IPS-NIHi7 (cell line): ENCODE data around the gene NAT16.
"Not testable (repeated sequence)": the region's sequence is repeated elsewhere in the genome, so short reads cannot be mapped to it uniquely, and the experiment has no call there.

Experiments used
- DNase-seq: peaks from one replicate; pipeline ENCODE4 v3.0.0; 2012; ENCODE audit warnings: mixed read lengths; ENCODE audit errors: extremely low spot score

The NAT16 gene

GRCh38 chr7:101156866-101157589 is 23.1 kb downstream of the NAT16 start:
- no peak for DNase-seq

DNA sequence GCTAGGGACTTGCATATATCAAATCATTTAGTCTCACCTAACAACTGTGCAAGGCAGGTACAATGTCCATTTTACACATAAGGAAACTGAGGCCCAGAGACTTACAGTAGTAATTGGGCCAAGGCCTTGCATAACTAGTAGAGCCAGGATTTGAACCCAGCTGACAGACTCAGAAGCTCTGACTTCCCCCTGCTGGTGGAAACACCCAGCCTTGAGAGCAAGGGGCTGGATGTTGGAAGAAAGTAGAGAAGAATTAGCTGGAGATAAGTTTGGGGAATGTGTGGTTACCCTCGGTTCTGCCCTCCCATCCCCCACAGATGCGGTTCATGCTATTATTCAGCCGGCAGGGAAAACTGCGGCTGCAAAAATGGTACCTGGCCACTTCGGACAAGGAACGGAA is 23.8 kb downstream of the NAT16 start:
- DNase-seq: no peak

GRCh38 chr7:101155303-101155702 is 24.8 kb downstream of the NAT16 start:
- no peak for DNase-seq

- DNase-seq: no peak
These were observed 25.4 kb downstream of the NAT16 start for GRCh38 chr7:101154693-101155102.

GRCh38 chr7:101153969-101154692 is 26.0 kb downstream of the NAT16 start, which contains the start of gene AP1S1:
AP1S1 (plus strand) TSS chr7:101154476; CDS start chr7:101154515, 39 bp downstream.
- DNase-seq: peak; percentile 96

GRCh38 chr7:101151908-101152651 is 28.0 kb downstream of the NAT16 start:
- DNase-seq: no peak

DNA sequence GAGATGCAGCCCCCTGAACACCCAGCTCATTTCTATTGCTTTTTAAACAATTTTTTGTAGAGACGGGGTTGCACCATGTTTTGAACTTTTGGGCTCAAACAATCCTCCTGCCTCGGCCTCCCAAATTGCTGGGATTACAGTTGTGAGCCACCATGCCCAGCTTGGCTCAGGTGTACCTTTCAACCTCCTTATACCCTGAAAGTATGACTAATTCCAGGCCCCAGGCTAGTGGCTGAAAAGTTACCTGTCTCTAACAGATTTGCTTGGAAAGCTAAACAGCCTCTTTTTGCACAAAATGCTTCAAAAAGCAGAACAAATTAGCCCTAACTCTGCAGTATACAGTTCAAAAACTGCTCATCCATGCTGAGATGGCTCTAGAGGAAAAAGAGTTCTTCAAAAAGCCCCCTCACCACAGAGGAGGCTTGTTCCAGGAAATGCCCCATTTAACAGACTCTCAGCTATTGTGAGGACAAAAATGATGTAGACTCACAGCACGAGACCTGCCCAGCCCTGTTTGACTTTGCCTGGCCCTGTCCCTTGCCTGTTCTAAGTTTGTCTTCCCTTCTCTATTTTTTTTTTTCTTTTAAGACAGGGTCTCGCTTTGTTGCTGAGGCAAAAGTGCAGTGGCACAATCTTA is 39.2 kb downstream of the NAT16 start:
- no peak for DNase-seq

DNA sequence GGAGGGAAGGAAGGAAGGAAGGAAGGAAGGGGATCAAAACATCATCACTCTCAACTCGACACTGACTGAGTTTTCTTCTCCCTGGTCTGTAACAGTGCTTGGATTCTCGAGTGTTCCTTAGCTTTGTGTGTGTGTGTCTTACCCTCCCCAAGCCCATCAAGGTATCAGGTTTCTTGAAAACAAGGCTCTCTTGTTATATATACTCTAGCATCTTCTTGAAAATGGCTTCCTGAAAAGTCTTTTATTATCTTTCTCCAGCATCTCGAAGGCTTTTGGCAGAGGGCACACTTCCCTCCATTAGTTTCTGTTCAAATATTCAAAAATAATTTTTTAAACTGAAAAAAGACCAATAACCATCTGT is 39.8 kb downstream of the NAT16 start:
- no peak for DNase-seq

GRCh38 chr7:101138213-101138870 is 41.8 kb downstream of the NAT16 start:
- peak; percentile 78 for DNase-seq

GRCh38 chr7:101137651-101138212 is 42.4 kb downstream of the NAT16 start:
- DNase-seq: no peak

- no peak for DNase-seq
These were observed 45.6 kb downstream of the NAT16 start for GRCh38 chr7:101134399-101134980.

- DNase-seq: no peak
These were observed 46.3 kb downstream of the NAT16 start for GRCh38 chr7:101133621-101134398.

DNA sequence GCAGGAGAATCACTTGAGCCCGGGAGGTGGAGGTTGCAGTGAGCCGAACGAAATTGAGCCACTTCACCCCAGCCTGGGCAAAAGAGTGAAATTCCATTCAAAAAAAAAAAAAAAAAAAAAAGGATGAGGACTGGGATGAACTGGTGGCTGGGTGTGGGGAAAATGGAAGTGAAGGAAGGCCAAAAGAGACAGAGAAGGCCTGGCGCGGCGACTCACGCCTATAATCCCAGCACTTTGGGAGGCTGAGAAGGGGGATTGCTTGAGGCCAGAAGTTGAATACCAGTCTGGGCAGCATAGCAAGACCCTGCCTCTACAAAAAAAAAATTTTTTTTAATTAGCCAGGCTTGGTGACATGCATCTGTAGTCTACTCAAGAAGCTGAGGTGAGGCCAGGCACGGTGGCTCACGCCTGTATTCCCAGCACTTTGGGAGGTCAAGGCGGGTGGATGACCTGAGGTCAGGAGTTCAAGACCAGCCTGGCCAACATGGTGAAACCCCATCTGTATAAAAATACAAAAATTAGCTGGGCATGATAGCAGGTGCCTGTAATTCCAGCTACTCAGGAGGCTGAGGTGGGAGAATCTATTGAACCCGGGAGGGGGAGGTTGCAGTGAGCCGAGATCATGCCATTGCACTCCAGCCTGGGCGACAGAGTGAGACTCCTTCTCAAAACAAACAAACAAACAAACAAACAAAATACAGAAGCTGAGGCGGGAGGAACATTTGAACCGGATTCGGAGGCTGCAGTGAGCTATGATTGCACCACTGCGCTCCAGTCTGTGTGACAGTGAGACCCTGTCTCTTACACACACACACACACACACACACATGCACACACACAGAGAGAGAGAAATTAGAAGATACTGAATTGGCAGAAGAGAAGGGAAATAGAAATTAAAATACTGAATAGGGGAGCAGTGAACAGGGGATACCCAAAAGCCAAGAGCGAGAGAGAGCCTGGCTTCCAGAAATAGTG is 47.2 kb downstream of the NAT16 start:
- not testable (repeated sequence) for DNase-seq

GRCh38 chr7:101129603-101130117 is 50.4 kb downstream of the NAT16 start:
- no peak for DNase-seq

DNA sequence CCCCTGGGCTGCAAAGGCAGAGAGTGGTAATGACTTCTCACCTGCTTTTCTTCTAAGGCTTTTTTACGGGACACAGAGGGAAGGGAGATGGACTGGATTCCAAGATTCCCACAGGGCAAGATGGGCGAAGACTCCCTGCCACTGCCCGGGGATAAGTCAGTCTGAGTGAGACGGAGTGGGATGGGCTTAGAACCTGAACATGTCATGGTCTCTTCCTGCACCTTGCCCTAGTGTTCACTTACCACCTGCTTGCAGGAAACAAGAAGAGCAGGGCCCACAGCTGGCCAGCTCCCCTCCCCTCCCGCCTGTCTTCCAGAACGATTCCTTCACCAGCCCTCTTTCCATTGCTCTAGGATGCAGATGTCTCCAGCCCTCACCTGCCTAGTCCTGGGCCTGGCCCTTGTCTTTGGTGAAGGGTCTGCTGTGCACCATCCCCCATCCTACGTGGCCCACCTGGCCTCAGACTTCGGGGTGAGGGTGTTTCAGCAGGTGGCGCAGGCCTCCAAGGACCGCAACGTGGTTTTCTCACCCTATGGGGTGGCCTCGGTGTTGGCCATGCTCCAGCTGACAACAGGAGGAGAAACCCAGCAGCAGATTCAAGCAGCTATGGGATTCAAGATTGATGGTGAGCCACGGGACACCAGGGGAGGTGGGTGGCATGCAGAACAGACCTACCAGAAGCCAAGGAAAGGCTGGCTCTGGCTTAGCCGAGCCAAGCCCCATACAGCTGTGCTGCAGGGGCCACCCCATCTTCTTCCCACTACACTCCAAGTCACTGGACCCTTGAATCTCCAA is 51.9 kb downstream of the NAT16 start:
- DNase-seq: no peak

GRCh38 chr7:101127460-101128039 is 52.5 kb downstream of the NAT16 start:
- no peak for DNase-seq
